ENCODE results near the gene WLS. TPM values are rescaled to one million over a fixed set of nuclear protein-coding genes. Genes with fewer than 3 reads are reported as not detected.

The WLS gene
- total RNA-seq, 2 donors from 2014 or later, result 92.2 to 92.8 TPM

DNA sequence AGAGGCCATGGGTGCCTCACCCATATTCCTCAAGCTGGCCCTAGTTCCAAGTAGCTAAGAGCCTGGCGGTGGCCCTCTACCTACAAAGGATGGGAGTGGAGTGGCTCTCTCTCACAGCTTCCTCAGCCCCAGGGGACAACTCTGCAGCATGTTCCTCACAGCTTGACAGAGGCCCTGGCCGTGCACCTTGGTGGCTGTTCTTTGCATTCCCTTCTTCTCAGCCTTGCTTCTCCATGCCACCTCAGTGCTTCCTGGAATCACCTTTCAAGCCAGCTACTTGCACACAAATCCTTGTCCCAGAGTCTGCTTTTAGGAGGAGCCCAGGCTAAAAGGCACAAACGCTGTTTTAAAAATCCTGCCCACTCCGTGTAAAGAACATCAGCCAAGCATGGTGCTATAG lies 112.9 kb downstream of the WLS start:
- ATAC-seq (no peak), DNase-seq (no peak)
- intact Hi-C loops (cut with DNase I), result loop anchor here (5.0 kb wide), 3 partner anchors 203 to 323 kb away; no protein-coding TSS in a partner anchor

DNA sequence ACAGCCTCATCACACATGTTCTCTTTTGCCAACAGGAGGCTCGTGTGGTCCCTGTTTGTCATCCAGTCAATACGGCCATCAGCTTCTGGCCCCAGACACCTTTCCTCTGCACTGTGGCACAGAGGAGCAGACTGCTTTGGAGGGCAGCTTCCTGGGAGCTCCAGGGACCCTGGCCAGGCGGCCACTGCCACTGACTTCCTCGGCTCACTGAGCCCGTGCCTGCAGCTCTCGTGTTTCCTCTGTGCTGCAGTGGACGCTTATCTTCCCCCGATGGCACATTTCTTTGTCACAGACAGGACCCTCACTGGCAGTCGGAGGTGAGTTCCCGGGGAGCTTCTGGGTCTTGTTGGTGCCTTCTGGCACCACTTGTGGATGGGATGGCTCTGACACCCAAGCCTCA lies 114.9 kb downstream of the WLS start:
- ATAC-seq, result no peak
- intact Hi-C loops (cut with DNase I), result loop anchor here (1.0 to 5.0 kb wide), 5 partner anchors 203 to 325 kb away; no protein-coding TSS in a partner anchor
- DNase-seq, result no peak

DNA sequence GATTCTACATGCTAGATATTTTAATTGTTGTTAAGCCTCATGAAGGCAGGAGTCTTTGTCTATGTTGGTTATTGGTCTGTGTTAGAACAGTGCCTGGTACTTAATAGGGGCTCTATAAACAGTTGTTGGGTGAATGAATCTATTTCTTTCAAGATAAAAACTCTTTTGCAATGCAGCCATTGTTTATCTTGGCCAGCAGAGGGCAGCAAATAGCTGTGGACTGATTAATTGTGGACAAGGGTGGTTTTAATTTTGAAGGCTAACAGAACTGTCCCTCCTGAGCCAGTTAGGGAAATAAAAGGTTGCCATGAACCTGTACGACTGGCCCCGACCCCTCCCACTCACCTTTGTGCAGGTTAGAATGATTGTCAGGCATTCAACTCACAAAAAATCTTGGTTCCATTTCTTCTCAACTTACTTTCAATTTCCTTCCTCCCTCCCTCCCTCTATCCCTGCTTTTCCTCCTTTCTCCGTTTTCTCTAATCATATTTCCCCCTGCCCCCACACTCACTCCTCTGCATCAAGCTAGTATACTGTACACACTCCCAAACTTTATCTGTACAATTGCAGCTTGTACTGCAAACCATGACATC lies 115.6 kb downstream of the WLS start:
- intact Hi-C loops (cut with DNase I), result loop anchor here (1.0 to 5.0 kb wide), 5 partner anchors 204 to 326 kb away; no protein-coding TSS in a partner anchor
- ATAC-seq (peak in 1 of 2 donors; percentile 2), DNase-seq (peak; percentile 47)

GRCh38 chr1:68115308-68115707 lies 117.0 kb downstream of the WLS start:
- DNase-seq, result no peak
- intact Hi-C loops (cut with DNase I), result loop anchor here (5.0 kb wide), 3 partner anchors 207 to 327 kb away; no protein-coding TSS in a partner anchor
- no peak for ATAC-seq

DNA sequence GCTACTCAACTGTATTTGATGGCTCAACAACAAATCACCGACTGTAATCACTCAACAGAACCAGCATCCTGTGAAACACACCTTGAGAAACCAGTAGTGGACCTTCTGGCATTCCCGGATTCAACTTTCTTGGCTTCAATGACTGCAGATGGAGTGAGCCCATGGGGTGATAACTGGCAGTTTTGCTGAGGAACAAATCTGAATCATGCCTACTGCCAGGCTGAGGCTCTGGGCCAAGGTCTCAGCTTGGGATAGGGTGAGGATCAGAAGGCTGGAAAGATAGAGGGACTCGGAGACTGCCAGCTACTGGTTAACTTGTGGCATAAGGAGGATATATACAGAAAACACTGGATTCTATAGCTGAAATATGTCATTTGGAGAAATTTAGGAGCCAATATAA lies 118.4 kb downstream of the WLS start:
- no peak for DNase-seq
- intact Hi-C loops (cut with DNase I), result loop anchor here in 1 of 2 donors (2.0 to 5.0 kb wide), 2 partner anchors 261 to 347 kb away; no protein-coding TSS in a partner anchor
- peak in 1 of 2 donors; percentile 20 for ATAC-seq

- intact Hi-C loops (cut with DNase I), result loop anchor here in 1 of 2 donors (2.0 to 5.0 kb wide), 2 partner anchors 260 to 346 kb away; no protein-coding TSS in a partner anchor
Observed at GRCh38 chr1:68112835-68113243, 119.5 kb downstream of the WLS start.

DNA sequence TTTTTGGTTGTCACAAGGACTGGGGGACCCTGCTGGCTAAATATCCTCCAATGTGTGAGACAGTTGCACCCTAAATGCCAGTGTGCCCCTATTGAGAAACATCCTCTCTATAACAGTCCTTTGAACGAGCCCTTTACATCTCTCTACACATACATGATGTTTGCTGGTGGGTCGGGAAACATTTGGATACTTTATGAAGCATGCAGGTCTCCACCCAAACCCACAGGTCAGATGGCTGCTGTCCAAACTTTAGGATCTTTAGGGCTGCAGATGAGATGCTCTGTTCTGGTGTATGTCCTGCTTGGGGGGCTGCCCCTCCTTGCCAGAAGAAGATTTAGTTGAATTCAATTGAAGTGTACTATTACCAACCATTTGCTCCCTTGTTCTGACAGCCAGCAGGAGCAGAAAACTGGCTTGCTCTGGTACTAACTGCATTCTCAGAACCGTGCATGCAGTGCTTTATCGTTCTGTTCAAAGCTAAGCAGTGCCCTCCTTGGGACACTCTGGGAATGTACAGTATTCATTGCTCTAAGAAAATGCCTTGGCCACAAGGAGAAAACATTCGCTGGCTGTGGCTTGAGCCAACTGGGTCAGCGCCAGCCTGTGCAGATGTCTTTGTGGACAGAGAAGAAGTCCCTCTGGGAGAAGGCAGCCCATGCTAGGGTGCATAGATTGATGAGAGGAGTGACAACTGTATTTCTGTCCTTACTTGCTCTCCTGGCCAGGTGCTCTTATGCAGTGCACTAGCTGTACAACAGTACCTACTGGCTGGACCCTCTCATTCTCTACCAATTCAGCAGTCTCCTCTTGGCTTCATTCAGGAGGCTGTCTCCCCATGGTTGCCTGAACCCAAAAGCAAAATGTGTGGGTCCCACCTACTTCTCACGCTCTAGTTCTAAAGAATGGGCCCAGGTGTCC lies 120.5 kb downstream of the WLS start:
- peak; percentile 52 for DNase-seq
- ATAC-seq, result peak; percentile 84 to 94
- intact Hi-C loops (cut with DNase I), result loop anchor here in 1 of 2 donors (2.0 to 5.0 kb wide), 2 partner anchors 259 to 344 kb away; no protein-coding TSS in a partner anchor

More at GRCh38 chr1:68112835-68113243, 119.5 kb downstream of the WLS start:
- ATAC-seq, result peak; percentile 43 to 83
- DNase-seq, result peak; percentile 39

DNA sequence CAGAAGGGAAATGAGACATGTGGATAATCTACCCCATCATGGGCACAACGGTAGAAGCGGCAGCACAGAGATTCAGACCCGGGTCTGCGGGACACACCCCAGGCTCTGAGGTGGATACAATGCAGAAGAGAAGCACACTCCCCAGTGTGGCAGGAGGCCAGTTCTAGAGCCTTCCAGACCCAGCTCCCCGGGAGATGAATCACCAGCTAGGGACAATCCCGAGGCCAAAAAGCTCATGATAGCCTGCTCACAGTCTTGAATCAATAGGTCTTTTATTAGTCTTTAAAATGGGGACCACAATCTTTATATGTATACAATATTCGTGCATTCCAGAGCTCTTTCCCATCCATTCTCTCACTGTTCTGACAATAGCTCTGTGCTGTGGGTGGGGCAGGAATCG lies 124.6 kb downstream of the WLS start:
- DNase-seq (no peak), ATAC-seq (no peak)
- intact Hi-C loops (cut with DNase I), result loop anchor here in 1 of 2 donors (10.0 kb wide), 1 partner anchor 253 kb away; no protein-coding TSS in a partner anchor

DNA sequence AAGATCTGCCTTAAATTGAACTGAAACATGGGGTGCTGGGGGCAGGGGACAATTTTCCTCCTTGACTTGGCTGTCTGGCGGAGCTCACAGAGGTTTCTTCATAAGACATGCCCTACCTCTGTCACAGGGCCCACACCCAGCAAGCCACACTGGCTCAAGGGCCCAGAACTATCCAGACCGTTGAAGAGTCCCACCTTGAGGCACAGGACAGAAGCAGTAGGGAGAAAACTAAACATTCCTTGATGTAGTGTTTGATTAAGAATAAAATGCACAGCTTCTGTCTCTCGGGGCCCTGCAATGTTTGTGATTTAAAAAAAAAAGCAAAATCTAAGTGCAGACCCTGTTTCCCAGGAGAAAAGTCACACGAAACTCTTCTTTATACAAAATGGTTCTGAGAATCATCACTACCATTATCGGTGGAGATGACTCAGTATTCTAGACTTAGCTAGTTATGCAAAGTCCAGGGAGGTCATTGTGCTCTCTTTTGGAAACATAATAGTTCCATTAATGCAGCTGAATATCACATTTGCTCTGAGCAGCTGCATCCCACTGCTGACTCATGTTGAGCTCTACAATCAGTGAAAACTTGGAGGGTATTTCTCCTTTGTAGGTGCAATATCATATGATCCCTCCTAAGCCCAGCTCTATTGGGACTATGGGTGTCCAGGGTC lies 128.3 kb downstream of the WLS start:
- DNase-seq (no peak), ATAC-seq (peak in 1 of 2 donors; percentile 30)
- intact Hi-C loops (cut with DNase I), result loop anchor here in 1 of 2 donors (10.0 kb wide), 1 partner anchor 249 kb away; no protein-coding TSS in a partner anchor

DNA sequence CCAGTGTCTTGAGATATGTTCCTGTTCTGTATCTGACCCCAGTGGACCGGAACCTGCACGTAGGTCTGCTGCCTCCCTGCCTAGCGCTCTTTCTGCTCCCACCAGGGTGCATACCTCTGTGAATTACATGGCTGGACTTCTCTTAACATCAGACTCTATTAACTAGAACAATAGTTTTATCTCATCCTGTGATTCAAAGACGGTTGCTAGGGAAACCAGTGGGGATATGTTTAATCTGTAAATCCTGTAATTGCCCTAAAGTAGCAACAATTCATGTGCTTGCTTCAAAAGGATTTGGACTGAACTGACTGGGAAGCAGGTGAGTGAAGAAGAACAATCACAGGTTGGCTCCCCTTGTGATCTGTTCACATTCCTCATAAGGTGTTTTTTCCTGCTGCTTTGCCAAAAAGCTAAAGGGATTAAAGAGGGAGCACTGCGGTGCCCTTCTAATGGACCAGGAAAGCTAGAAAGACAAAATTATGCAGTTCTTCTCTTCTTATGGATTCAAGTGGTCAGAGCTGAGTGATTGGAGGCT lies 129.2 kb downstream of the WLS start:
- intact Hi-C loops (cut with DNase I), result loop anchor here in 1 of 2 donors (10.0 kb wide), 1 partner anchor 248 kb away; no protein-coding TSS in a partner anchor
- ATAC-seq (no peak), DNase-seq (no peak)

GRCh38 chr1:68101829-68102228 lies 130.5 kb downstream of the WLS start:
- intact Hi-C loops (cut with DNase I), result loop anchor here in 1 of 2 donors (10.0 kb wide), 1 partner anchor 247 kb away; no protein-coding TSS in a partner anchor
- no peak for ATAC-seq
- DNase-seq, result no peak

- intact Hi-C loops (cut with DNase I), result loop anchor here in 1 of 2 donors (10.0 kb wide), 1 partner anchor 246 kb away; no protein-coding TSS in a partner anchor
- DNase-seq (no peak), ATAC-seq (no peak)
Observed at GRCh38 chr1:68100571-68100970, 131.8 kb downstream of the WLS start.

- ATAC-seq, result peak in 1 of 2 donors; percentile 85
- intact Hi-C loops (cut with DNase I), result no loop called here
- DNase-seq, result no peak
Observed at GRCh38 chr1:68093737-68094136, 138.6 kb downstream of the WLS start.

GRCh38 chr1:68087184-68087583 lies 145.1 kb downstream of the WLS start:
- intact Hi-C loops (cut with DNase I), result no loop called here
- no peak for ATAC-seq
- DNase-seq, result no peak

DNA sequence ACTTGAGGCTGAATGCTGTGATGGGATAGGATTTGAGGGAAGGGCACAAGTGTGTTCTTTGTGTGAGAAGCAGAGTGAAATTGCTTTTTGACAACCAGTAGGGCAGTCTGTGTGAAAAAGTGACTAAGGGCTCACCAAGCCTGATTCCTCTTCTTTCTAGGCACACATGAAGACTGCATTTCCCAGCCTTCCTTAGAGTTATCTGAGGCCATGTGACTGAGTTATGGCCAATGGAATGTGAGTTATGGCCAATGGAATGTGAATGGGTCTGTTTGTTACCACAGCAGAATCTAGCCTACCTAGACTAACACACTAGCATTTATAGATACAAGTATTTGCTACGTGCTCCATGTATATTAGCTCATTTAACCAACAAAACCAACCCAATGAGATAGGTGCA lies 146.6 kb downstream of the WLS start:
- ATAC-seq, result no peak
- no peak for DNase-seq
- intact Hi-C loops (cut with DNase I), result no loop called here

- DNase-seq, result no peak
- no peak for ATAC-seq
- intact Hi-C loops (cut with DNase I), result no loop called here
Observed at GRCh38 chr1:68083686-68084085, 148.6 kb downstream of the WLS start.

DNA sequence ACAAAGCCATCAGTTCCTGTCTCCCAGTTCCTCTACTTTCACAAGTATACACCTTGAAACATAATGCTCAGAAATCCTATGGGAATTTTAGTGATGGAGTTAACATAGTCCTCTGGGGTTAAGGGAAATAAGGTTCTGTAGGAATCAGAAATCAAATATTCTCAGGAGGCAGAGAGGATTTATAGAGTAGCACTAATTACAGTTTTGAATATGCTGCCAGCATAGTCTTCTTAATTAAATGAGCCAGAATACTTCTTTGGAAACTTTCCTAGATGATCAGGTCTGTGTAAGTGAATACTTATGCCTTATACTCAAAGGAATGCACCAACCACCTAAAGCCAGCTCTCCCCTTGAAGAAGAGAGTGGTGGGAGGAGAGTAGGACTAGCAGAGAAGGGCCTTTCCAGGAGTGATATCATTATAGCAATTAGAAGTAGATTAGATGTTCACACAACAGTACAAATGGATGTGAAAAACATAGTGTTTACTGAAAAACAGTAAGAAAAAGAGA lies 150.5 kb downstream of the WLS start:
- no peak for DNase-seq
- intact Hi-C loops (cut with DNase I), result no loop called here
- ATAC-seq, result no peak

- DNase-seq (no peak), ATAC-seq (no peak)
- intact Hi-C loops (cut with DNase I), result no loop called here
Observed at GRCh38 chr1:68078647-68079046, 153.7 kb downstream of the WLS start.
